Bronchial epithelial cell (primary cell): Measurements from ENCODE around the gene MS4A4A. TPM values are rescaled to one million over a fixed set of nuclear protein-coding genes. Genes with fewer than 3 reads are reported as not detected.
A peak's percentile ranks its signal among the peaks of the same experiment; 100 is the strongest.

Experiments used
- DNase-seq: peaks from one replicate; pipeline ENCODE4 v3.0.0-alpha.2; 2010; ENCODE audit warnings: low read depth
- FAIRE-seq: peaks from 2 replicates; lab custom pipeline; 2011; peaks lifted over from hg19 to GRCh38; lab: Jason Lieb, UNC
- H3K27me3 ChIP-seq: 2 replicates; pipeline ENCODE4 v1.5.1; 2011; ENCODE audit warnings: low read length; ENCODE audit not compliant: control insufficient read depth, insufficient read depth
- H3K36me3 ChIP-seq: 2 replicates; pipeline ENCODE4 v1.5.1; 2011; ENCODE audit warnings: low read length; ENCODE audit not compliant: control insufficient read depth, insufficient read depth
- H3K4me3 ChIP-seq: 2 replicates; pipeline ENCODE4 v1.5.1; 2011; ENCODE audit warnings: mild to moderate bottlenecking, low read depth, low read length, control low read depth
- total RNA-seq: library from RNA; depleted of rRNA; stranded (reverse); fragments of >200 nt; gene quantifications from 2 replicates; pipeline ENCODE4 v1.2.1, GENCODE V29; 2014
- TF ChIP-seq, protein P1 (sequence below): IDR thresholded peaks from 2 replicates; pipeline ENCODE4 v1.5.1; 2011; ENCODE audit warnings: mild to moderate bottlenecking, moderate library complexity, low read length, control low read depth, inconsistent platforms; ENCODE audit not compliant: insufficient read depth, severe bottlenecking

The MS4A4A gene
- total RNA-seq = not detected in 2 replicates

DNA sequence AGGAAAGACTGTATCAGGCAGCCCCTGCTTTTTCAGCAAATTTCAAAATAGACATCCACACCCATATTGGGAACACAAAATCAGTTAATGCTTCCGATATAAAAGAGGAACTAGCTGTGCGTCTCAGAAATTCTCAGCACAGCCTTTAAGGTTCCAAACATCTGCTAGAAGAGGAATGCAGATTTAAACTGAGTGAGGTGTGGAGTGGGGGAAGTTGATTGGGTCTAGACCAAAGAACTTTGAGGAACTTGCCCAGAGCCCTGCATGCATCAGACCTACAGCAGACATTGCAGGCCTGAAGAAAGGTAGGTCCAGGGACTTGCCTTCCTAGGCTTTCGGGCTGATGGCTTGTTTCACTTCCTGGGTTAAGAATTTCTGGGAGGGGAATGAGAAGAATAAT is at the start of gene MS4A4A:
MS4A4A (plus strand) TSS at position 255 of the 400 bp plus-strand sequence; CDS start at position 265, 10 bp downstream.
- FAIRE-seq (peak; percentile 43), DNase-seq (no peak)
- H3K36me3 ChIP-seq = no peaks in the 10 kb centered on the region
- TF ChIP-seq, protein P1, sequence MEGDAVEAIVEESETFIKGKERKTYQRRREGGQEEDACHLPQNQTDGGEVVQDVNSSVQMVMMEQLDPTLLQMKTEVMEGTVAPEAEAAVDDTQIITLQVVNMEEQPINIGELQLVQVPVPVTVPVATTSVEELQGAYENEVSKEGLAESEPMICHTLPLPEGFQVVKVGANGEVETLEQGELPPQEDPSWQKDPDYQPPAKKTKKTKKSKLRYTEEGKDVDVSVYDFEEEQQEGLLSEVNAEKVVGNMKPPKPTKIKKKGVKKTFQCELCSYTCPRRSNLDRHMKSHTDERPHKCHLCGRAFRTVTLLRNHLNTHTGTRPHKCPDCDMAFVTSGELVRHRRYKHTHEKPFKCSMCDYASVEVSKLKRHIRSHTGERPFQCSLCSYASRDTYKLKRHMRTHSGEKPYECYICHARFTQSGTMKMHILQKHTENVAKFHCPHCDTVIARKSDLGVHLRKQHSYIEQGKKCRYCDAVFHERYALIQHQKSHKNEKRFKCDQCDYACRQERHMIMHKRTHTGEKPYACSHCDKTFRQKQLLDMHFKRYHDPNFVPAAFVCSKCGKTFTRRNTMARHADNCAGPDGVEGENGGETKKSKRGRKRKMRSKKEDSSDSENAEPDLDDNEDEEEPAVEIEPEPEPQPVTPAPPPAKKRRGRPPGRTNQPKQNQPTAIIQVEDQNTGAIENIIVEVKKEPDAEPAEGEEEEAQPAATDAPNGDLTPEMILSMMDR = no peak
- H3K27me3 ChIP-seq = no peaks in the 10 kb centered on the region
- no peak within 1 kb of the TSS for H3K4me3 ChIP-seq

DNA sequence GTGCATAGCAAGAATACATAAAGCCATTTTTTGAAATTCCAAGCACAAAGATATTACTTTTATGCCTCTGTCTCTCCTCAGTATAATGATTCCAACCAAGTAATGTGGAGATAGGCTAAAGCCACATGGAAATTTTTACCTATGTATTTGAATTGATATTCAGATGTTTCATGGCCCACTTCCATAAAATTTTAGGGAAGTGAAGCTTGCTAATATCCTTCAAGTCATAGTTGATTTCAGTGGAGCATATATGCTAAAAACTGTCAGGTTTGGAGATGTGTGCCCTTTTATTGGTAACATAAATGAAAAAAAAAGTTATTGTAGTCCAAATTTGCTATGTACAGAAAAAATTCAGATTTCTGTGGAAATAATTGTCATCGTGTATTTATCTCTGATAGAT is 49.8 kb upstream of the MS4A4A start:
- DNase-seq (no peak), FAIRE-seq (no peak)
- TF ChIP-seq, protein P1 = no peak
- Histone ChIP-seq H3K27me3 (no peaks in the 10 kb centered on the region), H3K4me3 (no peak overlapping the region), H3K36me3 (no peaks in the 10 kb centered on the region)

DNA sequence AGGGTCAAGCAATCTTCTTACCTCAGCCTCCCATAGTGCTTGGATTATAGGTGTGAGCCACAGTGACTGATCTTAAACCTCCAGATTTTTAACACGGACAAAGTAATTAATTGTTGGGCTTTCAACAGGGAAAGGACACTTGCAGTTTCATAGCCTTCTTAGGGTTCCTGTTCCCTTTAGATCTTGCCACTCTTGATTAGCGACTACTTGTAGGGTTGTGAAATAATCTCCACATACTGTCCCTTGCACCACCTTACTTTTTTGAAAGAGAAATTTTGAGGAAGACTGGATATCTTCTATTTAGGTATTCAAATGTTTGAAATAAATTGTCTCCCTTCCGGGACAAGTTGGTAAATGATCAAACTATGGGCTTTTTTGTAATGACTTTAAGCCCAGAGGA is 45.1 kb upstream of the MS4A4A start:
- H3K36me3 ChIP-seq = no peaks in the 10 kb centered on the region
- no peak overlapping the region for H3K4me3 ChIP-seq
- FAIRE-seq = no peak
- TF ChIP-seq, protein P1 = no peak
- H3K27me3 ChIP-seq = no peaks in the 10 kb centered on the region
- no peak for DNase-seq

DNA sequence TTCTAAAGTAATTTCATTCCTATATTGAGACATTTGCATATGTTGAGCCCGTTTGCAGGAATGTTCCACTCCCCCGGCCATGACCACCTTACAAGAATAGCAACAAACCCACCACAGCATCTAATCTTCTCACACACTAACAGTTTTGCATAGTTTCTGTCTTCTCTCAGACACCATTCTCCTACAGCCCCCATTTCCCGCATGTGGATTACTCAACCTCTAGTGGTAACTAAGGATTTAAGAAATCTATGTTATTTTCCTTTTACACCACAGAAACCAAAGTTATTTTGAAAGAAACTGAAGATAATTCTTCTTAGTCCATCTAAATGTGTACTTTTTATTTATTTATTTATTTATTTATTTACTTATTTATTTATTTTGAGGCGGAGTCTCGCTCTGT is 39.8 kb upstream of the MS4A4A start:
- Histone ChIP-seq H3K27me3 (no peaks in the 10 kb centered on the region), H3K4me3 (no peak overlapping the region), H3K36me3 (no peaks in the 10 kb centered on the region)
- FAIRE-seq (no peak), DNase-seq (no peak)
- TF ChIP-seq, protein P1 = no peak

DNA sequence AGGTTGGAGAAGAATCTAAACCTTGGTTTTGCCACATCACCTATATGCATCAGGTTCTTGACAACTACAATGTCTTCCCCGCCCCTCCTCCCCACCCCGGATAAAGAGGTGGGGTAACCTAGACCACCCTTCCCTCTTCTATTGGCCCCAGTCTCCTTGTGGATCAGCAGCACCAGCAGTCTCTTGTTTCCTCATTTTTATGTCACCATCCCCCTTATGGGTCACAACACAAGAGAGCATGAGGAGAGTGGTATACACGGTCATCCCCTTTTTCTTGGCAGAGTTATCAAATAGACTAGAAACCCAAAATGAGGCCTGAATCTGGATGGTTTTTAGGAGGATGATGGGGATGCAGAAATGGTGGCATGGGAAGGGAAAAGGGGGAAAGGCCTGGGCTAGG is 38.7 kb upstream of the MS4A4A start:
- TF ChIP-seq, protein P1 = no peak
- H3K27me3 ChIP-seq = no peaks in the 10 kb centered on the region
- H3K36me3 ChIP-seq = no peaks in the 10 kb centered on the region
- H3K4me3 ChIP-seq = no peak overlapping the region
- FAIRE-seq (no peak), DNase-seq (no peak)

DNA sequence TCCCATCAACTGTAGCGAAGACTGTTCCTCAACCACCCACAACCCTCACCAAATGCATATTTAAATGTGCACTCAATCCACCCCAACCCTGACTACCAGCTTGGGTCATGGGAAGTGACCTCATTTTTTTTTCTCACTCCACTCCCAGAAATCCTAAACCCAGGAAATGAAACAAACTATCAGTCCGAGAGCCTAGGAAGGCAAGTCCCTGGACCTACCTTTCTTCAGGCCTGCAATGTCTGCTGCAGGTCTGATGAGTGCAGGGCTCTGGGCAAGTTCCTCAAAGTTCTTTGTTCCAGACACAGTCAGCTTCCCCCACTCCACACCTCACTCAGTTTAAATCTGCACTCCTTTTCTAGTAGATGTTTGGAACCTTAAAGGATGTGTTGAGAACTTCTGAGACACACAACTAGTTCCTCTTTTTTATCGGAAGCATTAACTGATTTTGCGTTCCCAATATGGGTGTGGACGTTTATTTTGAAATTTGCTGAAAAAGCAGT is 37.7 kb upstream of the MS4A4A start, which contains the start of gene MS4A4E:
MS4A4E (minus strand) TSS at position 398 of the 500 bp plus-strand sequence. CDS start 13,082 bp downstream, outside the sequence.
- Histone ChIP-seq H3K4me3 (no peak within 1 kb of the TSS), H3K36me3 (no peaks in the 10 kb centered on the region), H3K27me3 (no peaks in the 10 kb centered on the region)
- DNase-seq (no peak), FAIRE-seq (no peak)
- TF ChIP-seq, protein P1 = no peak
